ENCODE results near the gene SIRT6.
"Not testable (repeated sequence)": the region's sequence is repeated elsewhere in the genome, so short reads cannot be mapped to it uniquely, and the experiment has no call there.

Gene SIRT6

GRCh38 chr19:4136680-4137088, 45.7 kb downstream of the SIRT6 start:
- DNase-seq (ENCODE audit: low read depth in 3 of 3): no peak

- DNase-seq (ENCODE audit: low read depth in 3 of 3): not testable (repeated sequence)
These were observed 47.0 kb downstream of the SIRT6 start for GRCh38 chr19:4135386-4135785.

- no peak for DNase-seq (ENCODE audit: low read depth in 3 of 3)
These were observed 48.0 kb downstream of the SIRT6 start for GRCh38 chr19:4134351-4134750.

DNA sequence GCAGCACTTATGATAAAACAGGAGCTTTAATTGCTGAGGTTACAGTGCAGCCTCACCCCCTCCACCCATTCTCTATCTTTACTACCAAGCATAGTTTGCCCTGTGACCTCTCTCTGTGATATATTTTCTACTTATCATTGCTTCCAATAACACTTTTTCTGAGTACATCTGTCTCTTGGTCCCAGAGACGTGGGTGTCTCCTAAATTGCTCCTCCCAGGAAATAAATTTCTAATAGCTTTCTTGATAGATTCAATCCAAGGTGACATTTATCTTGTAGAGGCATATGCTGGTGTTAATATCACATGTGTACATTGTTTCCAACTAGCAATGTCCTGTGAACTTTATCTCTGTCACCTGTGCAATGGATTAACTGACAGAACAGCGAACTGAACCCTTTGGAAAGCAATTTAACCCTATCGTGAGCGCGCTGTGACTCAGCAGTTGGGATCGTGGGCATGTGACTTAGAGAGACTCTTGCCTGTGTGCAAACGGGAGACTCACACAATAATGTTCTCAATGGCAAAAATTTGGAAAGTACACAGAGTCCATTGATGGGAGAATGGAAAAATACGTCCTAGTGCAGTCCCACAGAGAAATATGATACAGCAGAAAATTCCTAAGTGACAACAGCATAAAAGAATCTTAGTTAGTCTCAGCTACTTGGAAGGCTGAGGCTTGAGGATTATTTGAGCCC, 51.5 kb downstream of the SIRT6 start:
- no peak for DNase-seq (ENCODE audit: low read depth in 3 of 3)

DNA sequence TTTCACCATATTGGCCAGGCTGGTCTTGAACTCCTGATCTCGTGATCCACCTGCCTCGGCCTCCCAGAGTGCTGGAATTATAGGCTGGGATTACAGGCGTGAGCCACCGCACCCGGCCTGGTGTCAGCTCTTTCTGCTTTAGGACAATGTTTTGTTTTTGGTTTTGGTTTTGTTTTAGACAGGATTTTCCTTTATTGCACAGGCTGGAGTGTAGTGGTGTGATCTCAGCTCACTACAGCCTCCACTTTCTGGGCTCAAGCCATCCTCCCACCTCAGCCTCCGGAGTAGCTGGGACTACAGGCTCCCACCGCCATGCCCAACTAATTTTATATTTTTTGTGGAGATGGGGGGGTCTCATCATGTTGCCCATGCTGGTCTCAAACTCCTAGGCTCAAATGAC, 53.3 kb downstream of the SIRT6 start:
- DNase-seq (ENCODE audit: low read depth in 3 of 3): not testable (repeated sequence)

DNA sequence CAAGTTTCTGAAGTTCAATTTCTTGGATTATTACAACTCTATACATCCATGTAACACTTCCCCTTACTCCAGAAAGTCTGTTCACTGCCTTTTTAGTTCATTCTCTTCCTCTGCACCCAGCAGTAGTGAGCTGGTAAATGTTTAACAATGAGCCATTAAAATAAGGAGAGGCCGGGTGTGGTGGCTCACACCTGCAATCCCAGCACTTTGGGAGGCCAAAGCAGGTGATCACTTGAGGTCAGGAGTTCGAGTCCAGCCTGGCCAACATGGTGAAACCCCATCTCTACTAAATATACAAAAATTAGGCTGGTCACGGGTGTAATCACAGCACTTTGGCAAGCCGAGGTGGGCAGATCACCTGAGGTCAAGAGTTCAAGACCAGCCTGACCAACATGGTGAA, 55.0 kb downstream of the SIRT6 start:
- not testable (repeated sequence) for DNase-seq (ENCODE audit: low read depth in 3 of 3)

GRCh38 chr19:4124638-4125037, 57.7 kb downstream of the SIRT6 start:
- no peak for DNase-seq (ENCODE audit: low read depth in 3 of 3)

All from stimulated activated CD4-positive, alpha-beta T cell treated with anti-CD3 and anti-CD28 coated beads, TNF-alpha, amount 100 ng/mL, for 48 hours (primary cell).